GM12872 (cell line): ENCODE results near the gene GRIN2C.

Source experiments
- TF ChIP-seq, protein P1 (sequence below): IDR thresholded peaks from 3 replicates; pipeline ENCODE4 v1.5.1; 2011; ENCODE audit warnings: low read depth, mild to moderate bottlenecking, low read length, moderate library complexity; ENCODE audit not compliant: insufficient read depth

Gene GRIN2C

DNA sequence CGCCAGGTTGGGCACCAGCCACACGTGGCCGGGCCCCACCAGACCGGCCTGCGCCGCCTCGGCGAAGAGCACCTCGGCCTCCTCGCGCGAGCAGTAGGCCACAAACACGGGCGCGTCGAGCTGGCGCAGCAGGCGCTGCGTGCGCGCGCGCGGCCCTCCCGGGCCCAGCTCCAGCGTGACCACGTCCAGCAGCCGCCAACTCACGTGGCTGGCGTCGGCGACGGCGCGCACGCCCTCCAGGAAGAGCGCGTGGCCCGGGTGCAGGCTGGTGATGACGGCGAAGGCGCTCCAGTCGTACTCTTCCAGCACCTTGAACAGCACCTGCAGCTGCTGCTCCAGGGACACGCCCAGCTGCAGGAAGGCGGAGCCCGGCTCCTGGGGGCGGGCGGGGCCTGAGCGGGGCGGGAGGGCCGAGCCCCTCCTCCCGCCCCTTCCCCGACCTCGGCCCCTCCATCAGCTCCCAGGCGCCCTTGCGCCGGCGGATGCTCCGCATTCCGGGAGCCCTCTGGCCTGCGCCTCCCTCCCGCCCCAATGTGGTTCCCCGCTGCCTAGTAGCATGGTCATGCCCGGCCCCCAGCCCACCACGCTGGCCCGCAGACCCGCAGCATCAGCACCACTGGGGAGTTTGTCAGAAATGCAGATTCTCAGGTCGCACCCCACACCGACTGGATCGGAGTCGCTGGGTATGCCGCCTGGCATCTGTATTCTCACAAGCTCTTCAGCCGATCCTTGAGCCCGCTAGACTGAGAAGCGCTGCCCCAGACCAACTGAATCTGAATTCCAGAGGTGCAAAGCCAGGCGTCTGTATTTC is 7.2 kb downstream of the GRIN2C start:
- TF ChIP-seq, protein P1, sequence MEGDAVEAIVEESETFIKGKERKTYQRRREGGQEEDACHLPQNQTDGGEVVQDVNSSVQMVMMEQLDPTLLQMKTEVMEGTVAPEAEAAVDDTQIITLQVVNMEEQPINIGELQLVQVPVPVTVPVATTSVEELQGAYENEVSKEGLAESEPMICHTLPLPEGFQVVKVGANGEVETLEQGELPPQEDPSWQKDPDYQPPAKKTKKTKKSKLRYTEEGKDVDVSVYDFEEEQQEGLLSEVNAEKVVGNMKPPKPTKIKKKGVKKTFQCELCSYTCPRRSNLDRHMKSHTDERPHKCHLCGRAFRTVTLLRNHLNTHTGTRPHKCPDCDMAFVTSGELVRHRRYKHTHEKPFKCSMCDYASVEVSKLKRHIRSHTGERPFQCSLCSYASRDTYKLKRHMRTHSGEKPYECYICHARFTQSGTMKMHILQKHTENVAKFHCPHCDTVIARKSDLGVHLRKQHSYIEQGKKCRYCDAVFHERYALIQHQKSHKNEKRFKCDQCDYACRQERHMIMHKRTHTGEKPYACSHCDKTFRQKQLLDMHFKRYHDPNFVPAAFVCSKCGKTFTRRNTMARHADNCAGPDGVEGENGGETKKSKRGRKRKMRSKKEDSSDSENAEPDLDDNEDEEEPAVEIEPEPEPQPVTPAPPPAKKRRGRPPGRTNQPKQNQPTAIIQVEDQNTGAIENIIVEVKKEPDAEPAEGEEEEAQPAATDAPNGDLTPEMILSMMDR: no peak

DNA sequence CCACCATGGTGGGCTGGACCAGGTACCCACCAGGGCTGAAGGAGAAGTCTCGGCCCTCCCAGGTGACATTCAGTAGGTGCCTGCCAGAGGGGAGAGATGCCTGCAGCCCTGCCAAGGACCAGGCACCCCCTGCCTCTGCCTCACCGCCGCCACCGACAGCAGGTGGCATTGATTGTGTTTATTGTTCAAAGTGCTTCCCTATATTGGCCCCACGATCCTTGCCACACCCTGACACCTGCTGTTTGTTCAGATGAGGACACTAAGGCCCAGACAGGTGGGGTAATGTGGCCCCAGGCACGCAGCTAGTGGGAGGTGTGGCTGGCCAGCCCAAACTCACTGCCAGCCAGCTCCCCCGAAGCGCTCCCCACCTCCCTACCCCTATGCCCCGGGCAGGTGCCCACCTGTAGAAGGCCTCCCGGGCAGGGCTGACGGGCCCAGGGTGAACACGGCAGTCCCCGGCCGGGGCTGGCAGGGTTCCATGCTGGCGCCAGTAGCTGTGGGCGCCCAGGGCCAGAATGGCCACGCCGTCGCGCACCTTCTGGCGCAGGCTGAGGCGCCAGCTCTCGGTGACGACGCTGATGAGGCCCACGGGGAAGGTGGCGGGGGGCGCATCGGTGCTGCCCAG is 8.0 kb downstream of the GRIN2C start:
- TF ChIP-seq, protein P1: no peak

DNA sequence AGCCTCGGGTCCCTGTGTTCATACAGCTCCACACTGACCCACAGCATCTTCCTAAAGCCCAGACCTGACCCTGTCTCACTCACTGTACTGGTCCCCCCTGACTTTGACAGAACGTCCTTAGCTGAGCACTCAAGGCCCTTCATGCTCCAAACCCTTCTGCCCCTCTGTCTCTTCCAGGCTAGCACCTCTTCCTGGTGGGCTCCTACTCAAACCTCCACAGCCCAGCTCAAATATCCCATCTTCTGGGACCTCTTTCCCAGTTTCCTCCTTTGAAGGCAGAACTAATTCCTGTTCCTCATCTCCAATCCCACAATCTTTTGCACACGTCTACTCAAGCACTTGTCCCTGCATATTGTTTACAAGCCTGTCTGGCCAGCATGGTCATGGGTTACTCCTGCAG is 8.8 kb downstream of the GRIN2C start:
- TF ChIP-seq, protein P1: no peak

DNA sequence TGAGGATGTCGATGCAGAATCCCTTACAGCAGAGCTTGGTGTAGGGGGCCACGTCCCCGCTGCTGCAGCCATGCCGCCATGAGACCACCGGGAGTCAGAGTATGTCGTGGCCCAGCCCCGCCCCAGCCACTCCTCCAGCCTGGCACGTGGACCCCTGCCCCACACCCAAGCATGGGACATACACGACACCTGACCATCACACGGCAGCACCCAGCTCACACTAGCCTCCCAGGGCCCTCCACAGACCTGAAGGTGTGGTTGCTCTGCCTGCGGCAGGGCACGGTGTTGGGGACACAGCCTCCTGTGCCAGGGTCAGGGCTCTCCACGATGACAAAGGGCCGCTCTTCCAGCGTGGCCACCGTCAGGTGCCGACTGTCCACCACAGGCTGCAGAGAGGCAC is 9.4 kb downstream of the GRIN2C start:
- TF ChIP-seq, protein P1: no peak

DNA sequence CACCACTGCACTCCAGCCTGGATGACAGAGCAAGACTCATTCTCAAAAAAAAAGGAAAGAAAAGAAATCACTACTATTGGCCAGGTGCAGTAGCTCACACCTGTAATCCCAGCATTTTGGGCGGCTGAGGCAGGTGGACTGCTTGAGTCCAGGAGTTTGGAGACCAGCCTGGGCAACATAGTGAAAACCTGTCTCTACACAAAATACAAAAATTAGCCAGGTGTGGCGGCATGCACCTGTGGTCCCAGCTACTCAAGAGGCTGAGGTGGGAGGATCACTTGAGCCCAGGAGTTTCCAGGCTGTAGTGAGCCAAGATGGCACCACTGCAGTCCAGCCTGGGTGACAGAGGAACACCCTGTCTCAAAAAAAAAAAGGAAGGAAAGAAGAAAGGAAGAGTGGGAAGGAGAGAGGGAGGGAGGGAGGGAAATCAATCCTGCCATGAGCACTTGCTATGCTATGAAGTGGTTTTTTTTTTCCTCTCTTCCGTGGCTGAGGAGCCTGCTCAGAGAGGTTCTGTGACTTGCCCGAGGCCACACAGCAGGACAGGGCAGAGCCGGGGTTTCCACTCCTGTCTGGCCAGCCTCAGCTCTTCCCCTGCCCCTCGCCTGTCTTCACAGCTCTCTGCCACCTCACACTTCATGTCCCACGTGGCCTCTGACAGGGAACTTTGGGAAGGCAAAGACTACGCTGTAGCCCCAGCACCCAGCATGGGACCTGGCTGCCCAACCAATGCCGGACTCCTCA is 10.9 kb downstream of the GRIN2C start:
- TF ChIP-seq, protein P1: no peak

DNA sequence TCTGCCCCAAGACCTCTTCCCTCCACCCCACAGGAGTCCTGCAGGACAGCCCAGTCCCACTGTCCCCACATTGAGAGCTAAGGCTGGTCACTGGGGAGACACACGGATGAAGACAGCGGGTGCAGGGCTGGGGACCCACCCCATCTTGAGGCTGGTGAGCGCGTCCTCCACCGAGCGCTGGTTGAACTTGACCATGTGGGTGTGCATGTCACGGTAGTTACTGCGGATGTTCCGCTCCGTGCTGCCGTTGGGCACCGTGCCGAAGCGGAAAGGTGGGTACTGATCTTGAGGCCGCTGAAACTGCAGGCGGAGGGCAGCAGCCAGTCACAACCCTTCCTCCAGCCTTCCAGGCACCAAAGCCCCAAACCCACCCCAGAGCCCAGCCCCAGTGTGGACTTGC is 13.1 kb downstream of the GRIN2C start:
- TF ChIP-seq, protein P1: no peak

DNA sequence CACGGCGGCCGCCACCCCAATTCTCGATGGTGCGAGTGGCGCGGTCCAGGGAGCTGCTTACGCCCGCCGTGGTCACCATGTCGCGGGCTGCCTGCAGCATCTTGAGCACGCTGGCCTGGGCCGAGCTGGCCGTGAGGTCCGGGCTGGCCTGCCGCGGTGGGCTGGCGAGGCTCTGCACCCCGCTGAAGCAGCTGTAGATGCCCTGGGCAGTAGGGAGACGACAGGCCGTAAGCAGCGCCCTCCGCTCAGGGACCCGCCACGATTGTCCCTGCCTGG is 16.4 kb downstream of the GRIN2C start:
- TF ChIP-seq, protein P1: no peak
